A673 (cell line): ENCODE data around the gene LSM8. TPM values are rescaled to one million over a fixed set of nuclear protein-coding genes. Genes with fewer than 3 reads are reported as not detected.

Experiments
- BruUV-seq: library from RNA; stranded (reverse); fragments of 400-500 nt; replicated peaks from 2 replicates; lab custom pipeline; 2021; lab: Mats Ljungman, UMichigan
- CTCF ChIA-PET: fragments of 300-600 bp; sonication (Branson Sonifier 250); formaldehyde crosslinking; loops from one replicate; lab custom pipeline; 2022; ENCODE audit warnings: antibody characterized with exemption; lab: Charles Lee
- POLR2A ChIA-PET: fragments of 300-600 bp; sonication (Branson Sonifier 250); formaldehyde crosslinking; loops from one replicate; lab custom pipeline; 2022; ENCODE audit warnings: antibody characterized with exemption; ENCODE audit not compliant: low non-redundant PET; lab: Charles Lee
- DNase-seq: peaks from one replicate; pipeline ENCODE4 v3.0.0-alpha.2; 2015; ENCODE audit warnings: low spot score
- H3K27ac ChIP-seq: fragments of 200-600 bp; sonication (generic); 2 replicates; pipeline ENCODE4 v1.5.1; 2016; ENCODE audit warnings: mixed run types, low read depth, mild to moderate bottlenecking, mixed read lengths, antibody characterized with exemption, low read length; ENCODE audit not compliant: poor library complexity, severe bottlenecking
- H3K27me3 ChIP-seq: fragments of 200-600 bp; sonication (generic); replicated peaks from 2 replicates; pipeline ENCODE4 v1.6.1; 2017; ENCODE audit warnings: mixed run types, low read depth, mild to moderate bottlenecking, mixed read lengths, antibody characterized with exemption, low read length; ENCODE audit not compliant: insufficient read depth, poor library complexity
- H3K36me3 ChIP-seq: fragments of 200-600 bp; sonication (generic); 2 replicates; pipeline ENCODE4 v1.6.1; 2016; ENCODE audit warnings: mixed run types, mild to moderate bottlenecking, mixed read lengths, antibody characterized with exemption, low read length; ENCODE audit not compliant: insufficient read depth, poor library complexity, severe bottlenecking
- H3K4me1 ChIP-seq: fragments of 200-600 bp; sonication (generic); 2 replicates; pipeline ENCODE4 v1.6.1; 2017; ENCODE audit warnings: mixed run types, mild to moderate bottlenecking, mixed read lengths, antibody characterized with exemption, low read length; ENCODE audit not compliant: insufficient read depth, poor library complexity, severe bottlenecking
- H3K4me3 ChIP-seq: fragments of 200-600 bp; sonication (generic); 2 replicates; pipeline ENCODE4 v1.5.1; 2016; ENCODE audit warnings: low read depth, mixed run types, mild to moderate bottlenecking, mixed read lengths, low read length; ENCODE audit not compliant: poor library complexity, severe bottlenecking
- H3K9me3 ChIP-seq: fragments of 200-600 bp; sonication (generic); 2 replicates; pipeline ENCODE4 v1.6.1; 2016; ENCODE audit warnings: mixed run types, low read depth, mild to moderate bottlenecking, mixed read lengths, antibody characterized with exemption, low read length; ENCODE audit not compliant: poor library complexity, severe bottlenecking
- CTCF ChIP-seq: fragments of 300-800, 200-600 bp; sonication (generic); conservative IDR thresholded peaks from 2 replicates; pipeline ENCODE4 v1.5.1; 2017; ENCODE audit warnings: low read depth, mild to moderate bottlenecking, antibody characterized with exemption, low read length, moderate library complexity, mixed read lengths
- EZH2 ChIP-seq: fragments of 200-600 bp; sonication (generic); IDR thresholded peaks from 2 replicates; pipeline ENCODE4 v1.6.1; 2017; ENCODE audit warnings: borderline replicate concordance, low read depth, mild to moderate bottlenecking, mixed read lengths, antibody characterized with exemption, low read length; ENCODE audit not compliant: poor library complexity, severe bottlenecking
- intact Hi-C: fragments of 100-400 bp; cut with micrococcal nuclease; formaldehyde crosslinking; loops from one replicate; pipeline ENCODE4 v1.10.0; 2022; ENCODE audit not compliant: unreplicated experiment
- total RNA-seq: library from RNA; stranded (reverse); gene quantifications from 2 replicates; pipeline ENCODE4 v1.2.3, GENCODE V29; 2021

The LSM8 gene
- total RNA-seq, 1 experiment from 2014 or later, result 56.7 TPM

GRCh38 chr7:118202061-118202460 is 18.1 kb downstream of the LSM8 start:
- BruUV-seq, result no TSS peak
- no peak for TF ChIP-seq EZH2
- no peak for TF ChIP-seq CTCF
- H3K36me3 ChIP-seq, result no peaks in the 10 kb centered on the region
- intact Hi-C loops, result no loop called here
- no peak for DNase-seq
- H3K4me3 ChIP-seq, result no peak overlapping the region
- no peaks in the 10 kb centered on the region for H3K9me3 ChIP-seq
- POLR2A ChIA-PET, result no interaction called here
- CTCF ChIA-PET, result no interaction called here
- H3K27me3 ChIP-seq, result no peaks in the 10 kb centered on the region
- H3K27ac ChIP-seq, result no peak overlapping the region
- no peaks in the 10 kb centered on the region for H3K4me1 ChIP-seq

GRCh38 chr7:118214051-118214832 is 30.3 kb downstream of the LSM8 start:
- Histone ChIP-seq H3K9me3 (no peaks in the 10 kb centered on the region), H3K27ac (peak overlapping the region; percentile 63), H3K27me3 (no peaks in the 10 kb centered on the region), H3K4me1 (peaks cover 9% of the 10 kb centered on the region), H3K36me3 (no peaks in the 10 kb centered on the region), H3K4me3 (peak overlapping the region; percentile 54)
- no peak for TF ChIP-seq EZH2
- no peak for TF ChIP-seq CTCF
- POLR2A ChIA-PET, result no interaction called here
- intact Hi-C loops, result no loop called here
- CTCF ChIA-PET, result no interaction called here
- TSS peak; percentile 61 for BruUV-seq
- peak; percentile 92 for DNase-seq

- H3K36me3 ChIP-seq, result no peaks in the 10 kb centered on the region
- peak overlapping the region; percentile 54 for H3K4me3 ChIP-seq
- no peaks in the 10 kb centered on the region for H3K9me3 ChIP-seq
- CTCF ChIA-PET, result no interaction called here
- BruUV-seq, result TSS peak; percentile 73
- no peaks in the 10 kb centered on the region for H3K27me3 ChIP-seq
- TF ChIP-seq CTCF, result no peak
- no peak for TF ChIP-seq EZH2
- DNase-seq, result no peak
- H3K27ac ChIP-seq, result peak overlapping the region; percentile 63
- intact Hi-C loops, result no loop called here
- POLR2A ChIA-PET, result no interaction called here
- H3K4me1 ChIP-seq, result peaks cover 9% of the 10 kb centered on the region
These were observed 30.8 kb downstream of the LSM8 start for GRCh38 chr7:118214833-118215182.
